Naive thymus-derived CD8-positive, alpha-beta T cell (primary cell): ENCODE results near the gene ZNF570. TPM values are rescaled to one million over a fixed set of nuclear protein-coding genes. Genes with fewer than 3 reads are reported as not detected.

ENCODE experiments used
- ATAC-seq, 2 donors: fragments of 150-1000 bp; cut with Tn5 transposase in 1 of 2; sonication (Bioruptor Pico), chemical (Tn5 transposase) in 1 of 2; 1 replicate in 1 of 2; 2 replicates in 1 of 2; pipeline ENCODE4 v1.10.0; 2021; ENCODE audit warnings: mild to moderate bottlenecking in 2 of 2, moderate library complexity in 2 of 2
- POLR2A ChIA-PET: fragments of 350-600 bp; sonication (Branson Sonifier 250); formaldehyde crosslinking; loops from one replicate; lab custom pipeline; 2021; ENCODE audit warnings: antibody characterized with exemption; lab: Charles Lee
- DNase-seq, 10 donors: peaks; one replicate each; pipeline versions ENCODE4 v3.0.0 to v3.0.0-alpha.2; 2020 to 2022
- H3K27ac Mint-ChIP-seq, 10 donors: one replicate each; pipeline ENCODE4 v1.8.0; 2020 to 2022; ENCODE audit warnings: mild to moderate bottlenecking in 10 of 10, mixed read lengths in 10 of 10, moderate library complexity in 4 of 10, inconsistent platforms in 1 of 10
- H3K27me3 Mint-ChIP-seq, 5 donors: one replicate each; pipeline ENCODE4 v1.8.0; 2021 to 2022; ENCODE audit warnings: mixed read lengths in 5 of 5
- H3K36me3 Mint-ChIP-seq, 3 donors: one replicate each; pipeline ENCODE4 v1.8.0; 2020 to 2022; ENCODE audit warnings: mixed read lengths in 3 of 3, mild to moderate bottlenecking in 2 of 3, inconsistent platforms in 1 of 3
- H3K4me1 Mint-ChIP-seq, 4 donors: one replicate each; pipeline ENCODE4 v1.8.0; 2021 to 2022; ENCODE audit warnings: mixed read lengths in 4 of 4
- H3K4me3 Mint-ChIP-seq, 10 donors: one replicate each; pipeline ENCODE4 v1.8.0; 2020 to 2022; ENCODE audit warnings: mild to moderate bottlenecking in 10 of 10, mixed read lengths in 10 of 10, moderate library complexity in 6 of 10, inconsistent platforms in 1 of 10
- H3K9me3 Mint-ChIP-seq, 9 donors: one replicate each; pipeline ENCODE4 v1.8.0; 2020 to 2022; ENCODE audit warnings: mixed read lengths in 9 of 9, mild to moderate bottlenecking in 3 of 9, inconsistent platforms in 1 of 9, moderate library complexity in 1 of 9
- polyA plus RNA-seq, 3 donors: library from polyadenylated mRNA; unstranded; fragments of 300-500 nt; fragmentation: Illumina TruSeq; gene quantifications; one replicate each; pipeline ENCODE4 v1.2.3, GENCODE V29; 2021
- total RNA-seq, 8 experiments: library from RNA in 2 of 8; stranded (reverse) in 2 of 8; gene quantifications; one replicate each; pipeline ENCODE4 v1.2.3 and lab custom pipeline; 2021 to 2026

The ZNF570 gene
- total RNA-seq (10 to 100 TPM; 11.5 to 11.6 TPM), polyA plus RNA-seq (1 to 10 TPM; 3.8 to 5.0 (median 4.1) TPM), total RNA-seq (lab: John Stamatoyannopoulos, UW) (16.2 to 39.1 (median 32.7) reads per million in 6 experiments)

GRCh38 chr19:37468961-37469777 lies at the start of gene ZNF570:
ZNF570 (plus strand) TSS chr19:37469356; CDS start chr19:37470355, 999 bp downstream.
- H3K4me3 Mint-ChIP-seq = peak within 1 kb of the TSS; percentile 88 to 99 (median 97)
- H3K27ac Mint-ChIP-seq = peak within 1 kb of the TSS; percentile 93 to 100 (median 99)
- POLR2A ChIA-PET = interaction anchor here (0.6 to 4.3 kb wide), 15 partner anchors 14 to 632 kb away, joined by 3 to 62 read pairs (median 5); partner anchors contain the start of genes ZFP30, ZNF345, ZNF383 and ZNF527
- peaks cover 13 to 24% (median 17%) of the 10 kb centered on the region in 3 donors for H3K36me3 Mint-ChIP-seq
- DNase-seq (peak; percentile 80 to 92 (median 88)), ATAC-seq (peak; percentile 74 to 76)
- H3K4me1 Mint-ChIP-seq = peaks cover 33 to 47% (median 40%) of the 10 kb centered on the region in 4 donors
- H3K9me3 Mint-ChIP-seq = peaks cover 0 to 32% (median 18%) of the 10 kb centered on the region in 9 donors
- H3K27me3 Mint-ChIP-seq = no peaks in the 10 kb centered on the region

DNA sequence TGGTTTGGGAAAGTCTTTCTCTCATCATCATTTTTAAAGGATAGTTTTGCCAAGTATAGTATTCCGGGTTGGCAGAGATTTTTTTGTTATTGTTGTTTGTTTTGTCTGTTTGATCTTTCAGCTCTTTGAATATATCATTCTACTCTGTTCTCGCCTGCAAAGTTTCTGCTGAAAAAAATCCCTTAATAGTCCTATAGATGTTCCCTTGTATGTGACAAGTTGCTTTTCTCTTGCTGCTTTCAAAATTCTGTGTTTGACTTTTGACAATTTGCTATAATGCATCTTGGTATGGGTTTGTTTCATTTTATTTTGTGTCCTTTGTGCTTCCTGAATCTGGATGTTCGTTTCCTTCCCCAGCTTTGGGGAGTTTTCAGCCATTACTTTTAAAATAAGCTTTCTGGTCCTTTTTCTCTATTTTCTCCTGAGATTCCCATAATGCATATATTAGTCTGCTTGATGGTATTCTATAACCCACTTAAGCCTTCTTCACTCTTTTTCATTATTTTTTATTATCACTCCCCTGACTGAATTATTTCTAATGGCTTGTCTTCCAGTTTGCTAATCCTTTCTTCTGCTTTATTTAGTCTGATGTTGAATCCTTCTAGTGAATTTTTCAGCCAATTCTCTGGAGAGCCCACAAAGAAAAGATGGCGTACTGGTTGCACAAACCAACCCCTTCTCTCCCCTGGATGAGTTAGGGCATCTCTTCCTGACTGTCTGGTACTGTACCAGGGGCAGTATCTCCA lies 16.5 kb upstream of the ZNF570 start:
- H3K4me3 Mint-ChIP-seq = peak overlapping the region in 1 of 10 donors; percentile 58
- no peaks in the 10 kb centered on the region for H3K4me1 Mint-ChIP-seq
- H3K9me3 Mint-ChIP-seq = peaks cover 28 to 100% (median 83%) of the 10 kb centered on the region in 9 donors
- POLR2A ChIA-PET = no interaction called here
- H3K36me3 Mint-ChIP-seq = peaks cover 44 to 74% (median 69%) of the 10 kb centered on the region in 3 donors
- no peak overlapping the region for H3K27ac Mint-ChIP-seq
- no peaks in the 10 kb centered on the region for H3K27me3 Mint-ChIP-seq
- DNase-seq (no peak), ATAC-seq (no peak)

DNA sequence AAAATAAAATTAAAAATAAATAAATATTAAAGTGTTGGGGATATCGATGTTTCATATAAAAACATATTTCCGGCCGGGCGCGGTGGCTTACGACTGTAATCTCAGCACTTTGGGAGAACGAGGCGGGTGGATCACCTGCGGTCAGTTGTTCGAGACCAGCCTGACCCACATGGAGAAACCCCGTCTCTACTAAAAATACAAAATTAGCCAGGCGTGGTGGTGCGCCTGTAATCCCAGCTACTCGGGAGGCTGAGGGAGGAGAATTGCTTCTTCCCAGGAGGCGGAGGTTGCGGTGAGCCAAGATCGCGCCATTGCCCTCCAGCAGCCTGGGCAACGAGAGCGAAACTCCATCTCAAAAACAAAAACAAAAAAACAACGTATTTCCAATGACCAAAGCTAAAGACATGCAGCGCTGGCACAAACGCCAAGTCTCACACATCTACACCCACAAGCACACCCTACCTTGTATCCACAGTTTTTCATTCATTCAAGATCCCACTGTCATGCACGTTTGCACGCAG lies 2.8 kb upstream of the ZNF570 start:
- DNase-seq (no peak), ATAC-seq (no peak)
- POLR2A ChIA-PET = interaction anchor here (0.9 to 4.3 kb wide), 8 partner anchors 9 to 616 kb away, joined by 3 to 50 read pairs (median 4); partner anchors contain the start of genes ZNF345, ZNF527, ZNF540 and ZNF571
- H3K36me3 Mint-ChIP-seq = peaks cover 17 to 27% (median 17%) of the 10 kb centered on the region in 3 donors
- peak overlapping the region; percentile 92 to 100 (median 98) for H3K27ac Mint-ChIP-seq
- H3K4me1 Mint-ChIP-seq = peaks cover 33 to 47% (median 40%) of the 10 kb centered on the region in 4 donors
- peaks cover 0 to 33% (median 18%) of the 10 kb centered on the region in 9 donors for H3K9me3 Mint-ChIP-seq
- H3K4me3 Mint-ChIP-seq = peak overlapping the region; percentile 88 to 98 (median 97)
- no peaks in the 10 kb centered on the region for H3K27me3 Mint-ChIP-seq

GRCh38 chr19:37466798-37467607 lies 2.2 kb upstream of the ZNF570 start, which contains the start of gene ZNF569:
ZNF569 (minus strand) TSS chr19:37467444; CDS start chr19:37444921, 22,523 bp downstream.
- Mint-ChIP-seq H3K27me3 (no peaks in the 10 kb centered on the region), H3K36me3 (peaks cover 17 to 27% (median 17%) of the 10 kb centered on the region in 3 donors), H3K27ac (peak within 1 kb of the TSS; percentile 92 to 100 (median 98)), H3K9me3 (peaks cover 0 to 33% (median 18%) of the 10 kb centered on the region in 9 donors), H3K4me3 (peak within 1 kb of the TSS; percentile 88 to 98 (median 97)), H3K4me1 (peaks cover 33 to 47% (median 40%) of the 10 kb centered on the region in 4 donors)
- POLR2A ChIA-PET = interaction anchor here (0.9 to 4.3 kb wide), 17 partner anchors 9 to 862 kb away, joined by 3 to 62 read pairs (median 5); partner anchors contain the start of genes ZNF345, ZNF382, ZNF420 and ZNF461
- ATAC-seq (peak; percentile 63 to 66), DNase-seq (peak; percentile 74 to 95 (median 92))

GRCh38 chr19:37467608-37468090 lies 1.5 kb upstream of the ZNF570 start:
- H3K36me3 Mint-ChIP-seq = peaks cover 17 to 27% (median 17%) of the 10 kb centered on the region in 3 donors
- peak overlapping the region; percentile 88 to 98 (median 97) for H3K4me3 Mint-ChIP-seq
- peak overlapping the region; percentile 92 to 100 (median 98) for H3K27ac Mint-ChIP-seq
- DNase-seq = no peak
- no peak for ATAC-seq
- no peaks in the 10 kb centered on the region for H3K27me3 Mint-ChIP-seq
- peaks cover 33 to 47% (median 40%) of the 10 kb centered on the region in 4 donors for H3K4me1 Mint-ChIP-seq
- POLR2A ChIA-PET = interaction anchor here (0.5 to 4.3 kb wide), 19 partner anchors 8 to 1089 kb away, joined by 3 to 62 read pairs (median 5); partner anchors contain the start of genes ZNF345, ZNF382, ZNF420 and ZNF461
- peaks cover 0 to 33% (median 18%) of the 10 kb centered on the region in 9 donors for H3K9me3 Mint-ChIP-seq

- H3K27ac Mint-ChIP-seq = peak overlapping the region; percentile 93 to 100 (median 99)
- POLR2A ChIA-PET = interaction anchor here (0.6 to 0.8 kb wide), 2 partner anchors 124 to 992 kb away, joined by 3 read pairs; partner anchors contain the start of genes ZNF540 and ZNF571
- peak overlapping the region; percentile 88 to 99 (median 97) for H3K4me3 Mint-ChIP-seq
- ATAC-seq = no peak
- peaks cover 28 to 40% (median 37%) of the 10 kb centered on the region in 4 donors for H3K4me1 Mint-ChIP-seq
- no peak for DNase-seq
- H3K9me3 Mint-ChIP-seq = peaks cover 0 to 27% (median 9%) of the 10 kb centered on the region in 9 donors
- H3K27me3 Mint-ChIP-seq = no peaks in the 10 kb centered on the region
- H3K36me3 Mint-ChIP-seq = peaks cover 3 to 19% (median 9%) of the 10 kb centered on the region in 3 donors
Observed at GRCh38 chr19:37470216-37470615, 1.1 kb downstream of the ZNF570 start.

DNA sequence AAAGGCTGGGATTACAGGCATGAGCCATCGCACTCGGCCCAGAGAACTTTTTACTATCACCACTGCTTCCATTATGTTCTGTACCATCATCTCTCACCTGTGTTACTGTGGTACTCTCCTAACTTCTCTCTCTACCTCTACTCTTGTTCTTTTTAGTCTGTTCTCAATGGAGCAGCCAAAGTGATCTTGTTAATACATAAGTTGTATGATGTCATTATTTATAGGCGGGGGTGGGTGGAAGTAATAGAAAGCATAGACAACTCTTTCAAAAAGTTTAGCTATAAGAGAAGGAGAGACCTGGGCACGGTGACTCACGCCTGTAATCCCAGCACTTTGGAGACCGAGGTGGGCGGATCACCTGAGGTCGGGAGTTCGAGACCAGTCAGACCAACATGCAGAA lies 3.0 kb downstream of the ZNF570 start:
- Mint-ChIP-seq H3K4me1 (peaks cover 25 to 28% (median 27%) of the 10 kb centered on the region in 4 donors), H3K36me3 (peaks cover 0 to 37% (median 27%) of the 10 kb centered on the region in 3 donors), H3K4me3 (no peak overlapping the region), H3K9me3 (peaks cover 0 to 42% (median 27%) of the 10 kb centered on the region in 9 donors), H3K27me3 (no peaks in the 10 kb centered on the region), H3K27ac (no peak overlapping the region)
- POLR2A ChIA-PET = interaction anchor here (0.5 to 1.2 kb wide), 2 partner anchors 123 to 617 kb away, joined by 3 to 5 read pairs; partner anchors contain the start of genes ZNF540 and ZNF571
- ATAC-seq (no peak), DNase-seq (no peak)

GRCh38 chr19:37484406-37485168 lies 15.4 kb downstream of the ZNF570 start:
- Mint-ChIP-seq H3K9me3 (peaks cover 19 to 99% (median 56%) of the 10 kb centered on the region in 9 donors), H3K27me3 (no peaks in the 10 kb centered on the region), H3K4me1 (no peaks in the 10 kb centered on the region), H3K4me3 (peak overlapping the region in 1 of 10 donors; percentile 50), H3K27ac (no peak overlapping the region), H3K36me3 (peaks cover 63 to 75% (median 64%) of the 10 kb centered on the region in 3 donors)
- ATAC-seq (no peak), DNase-seq (no peak)
- POLR2A ChIA-PET = no interaction called here

DNA sequence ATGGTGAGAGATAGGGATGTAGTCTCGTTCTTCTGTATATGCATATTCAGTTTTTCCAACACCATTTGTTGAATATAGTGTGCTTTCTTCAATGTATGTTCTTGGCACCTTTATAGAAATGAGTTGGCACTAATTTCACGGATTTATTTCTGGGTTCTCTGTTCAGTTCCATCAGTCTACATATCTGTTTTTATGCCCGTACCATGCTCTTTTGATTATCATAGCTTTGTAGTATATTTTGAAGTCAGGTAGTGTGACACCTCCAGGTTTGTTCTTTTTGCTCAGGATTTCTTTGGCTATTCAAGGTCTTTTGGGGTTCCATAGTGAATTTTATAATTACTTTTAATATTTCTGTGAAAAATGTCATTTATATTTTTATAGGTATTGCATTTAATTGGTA lies 23.1 kb downstream of the ZNF570 start:
- no peak for DNase-seq
- Mint-ChIP-seq H3K4me3 (no peak overlapping the region), H3K36me3 (peaks cover 4 to 34% (median 33%) of the 10 kb centered on the region in 3 donors), H3K4me1 (no peaks in the 10 kb centered on the region), H3K27ac (no peak overlapping the region), H3K9me3 (peaks cover 13 to 97% (median 41%) of the 10 kb centered on the region in 9 donors), H3K27me3 (no peaks in the 10 kb centered on the region)
- POLR2A ChIA-PET = no interaction called here
- no peak for ATAC-seq

DNA sequence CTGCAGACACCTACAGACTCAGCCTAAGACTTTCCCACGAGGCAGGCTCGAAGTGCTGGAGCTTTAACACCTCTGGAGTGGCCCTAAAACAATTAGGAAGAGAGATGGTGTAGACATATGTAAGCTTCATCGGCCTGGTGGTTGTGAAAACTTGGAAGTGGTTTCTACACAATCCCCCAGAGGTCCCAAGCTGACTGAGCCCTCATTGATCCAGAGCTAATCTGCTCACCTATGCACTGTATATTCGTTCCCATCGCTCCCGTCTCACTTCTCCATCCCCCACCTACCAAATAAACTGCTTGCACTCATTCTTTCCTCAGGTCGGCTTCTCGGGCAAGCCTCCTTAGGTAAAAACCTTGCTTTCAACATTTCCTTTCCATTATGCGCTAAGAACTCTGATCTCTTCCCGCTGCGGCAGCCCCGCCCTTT lies 36.8 kb downstream of the ZNF570 start:
- H3K36me3 Mint-ChIP-seq = peaks cover 25 to 47% (median 28%) of the 10 kb centered on the region in 3 donors
- H3K4me3 Mint-ChIP-seq = no peak overlapping the region
- H3K9me3 Mint-ChIP-seq = peaks cover 0 to 49% (median 26%) of the 10 kb centered on the region in 9 donors
- no peaks in the 10 kb centered on the region for H3K27me3 Mint-ChIP-seq
- peak; percentile 15 to 23 for ATAC-seq
- H3K4me1 Mint-ChIP-seq = no peaks in the 10 kb centered on the region
- H3K27ac Mint-ChIP-seq = no peak overlapping the region
- POLR2A ChIA-PET = interaction anchor here (0.5 to 3.3 kb wide), 11 partner anchors 16 to 901 kb away, joined by 3 to 62 read pairs (median 7); partner anchors contain the start of genes ZFP30, ZNF382, ZNF527 and ZNF540
- no peak for DNase-seq
